Panc1 (cell line): Measurements from ENCODE around the gene POU2AF1. TPM values are rescaled to one million over a fixed set of nuclear protein-coding genes. Genes with fewer than 3 reads are reported as not detected.

Experiments used
- ATAC-seq: fragments of 200-7000 bp; cut with Tn5 transposase; 2 replicates; pipeline ENCODE4 v1.9.1; 2020; ENCODE audit warnings: mild to moderate bottlenecking, moderate library complexity
- BruUV-seq: library from RNA; stranded (reverse); fragments of 400-500 nt; replicated peaks from 2 replicates; lab custom pipeline; 2021; lab: Mats Ljungman, UMichigan
- CTCF ChIA-PET: fragments of 300-600 bp; sonication (Branson Sonifier 250); formaldehyde crosslinking; loops from one replicate; lab custom pipeline; 2022; ENCODE audit warnings: antibody characterized with exemption; lab: Charles Lee
- POLR2A ChIA-PET: fragments of 300-600 bp; sonication (Branson Sonifier 250); formaldehyde crosslinking; loops from one replicate; lab custom pipeline; 2022; ENCODE audit warnings: antibody characterized with exemption; lab: Charles Lee
- DNase-seq: peaks from one replicate; pipeline ENCODE4 v3.0.0-alpha.2; 2010; ENCODE audit warnings: low read depth, low spot score
- H3K27ac ChIP-seq: 2 replicates; pipeline ENCODE4 v1.5.1; 2011; ENCODE audit warnings: mild to moderate bottlenecking, low read length, inconsistent platforms
- H3K27me3 ChIP-seq: fragments of 200-500 bp; sonication (Bioruptor generic); 2 replicates; pipeline ENCODE4 v1.6.0; 2014; ENCODE audit warnings: low read length, inconsistent platforms; ENCODE audit not compliant: control insufficient read depth, insufficient read depth
- H3K36me3 ChIP-seq: fragments of 200-500 bp; sonication (Bioruptor generic); 2 replicates; pipeline ENCODE4 v1.5.1; 2014; ENCODE audit warnings: inconsistent platforms, mild to moderate bottlenecking, low read length, moderate library complexity; ENCODE audit not compliant: control insufficient read depth, insufficient read depth
- H3K4me1 ChIP-seq: 2 replicates; pipeline ENCODE4 v1.5.1; 2011; ENCODE audit warnings: inconsistent platforms, mild to moderate bottlenecking, low read length, moderate library complexity; ENCODE audit not compliant: control insufficient read depth, insufficient read depth
- H3K4me3 ChIP-seq, 2 experiments: 2 replicates each; pipeline ENCODE4 v1.5.1; 2011 to 2012; ENCODE audit warnings: low read depth in 2 of 2, low read length in 2 of 2, mild to moderate bottlenecking in 2 of 2, inconsistent platforms in 1 of 2, moderate library complexity in 1 of 2
- H3K9me3 ChIP-seq: fragments of 200-500 bp; sonication (Bioruptor generic); 2 replicates; pipeline ENCODE4 v1.5.1; 2014; ENCODE audit warnings: low read depth, mild to moderate bottlenecking, inconsistent platforms, low read length, moderate library complexity; ENCODE audit not compliant: control insufficient read depth, insufficient read depth
- POLR2AphosphoS5 ChIP-seq: IDR thresholded peaks from 2 replicates; pipeline ENCODE4 v1.6.1; 2012; ENCODE audit warnings: mild to moderate bottlenecking, low read depth, low read length, moderate library complexity
- SIN3A ChIP-seq: IDR thresholded peaks from 2 replicates; pipeline ENCODE4 v1.6.1; 2012; ENCODE audit warnings: low read depth, mild to moderate bottlenecking, low read length, moderate library complexity, borderline replicate concordance; ENCODE audit not compliant: insufficient read depth
- TCF7L2 ChIP-seq: IDR thresholded peaks from 2 replicates; pipeline ENCODE4 v1.6.1; 2011; ENCODE audit warnings: mild to moderate bottlenecking, low read depth, low read length, inconsistent platforms
- in situ Hi-C: cut with HindIII; loops from 2 replicates; pipeline ENCODE4 v1.10.0; 2016; ENCODE audit warnings: low sequenced_read_pairs, low pct_unique_long_range_greater_than_20kb
- intact Hi-C: fragments of 100-400 bp; cut with micrococcal nuclease; formaldehyde crosslinking; loops from one replicate; pipeline ENCODE4 v1.10.0; 2022; ENCODE audit not compliant: unreplicated experiment
- total RNA-seq: library from RNA; stranded (reverse); gene quantifications from one replicate; pipeline ENCODE4 v1.2.1, GENCODE V29; 2021; ENCODE audit not compliant: unreplicated experiment
- TF ChIP-seq, protein P1 (sequence below), 2 experiments: IDR thresholded peaks; 2 replicates each; pipeline ENCODE4 v1.6.1; 2011 to 2012; ENCODE audit warnings: low read depth in 2 of 2, control low read depth in 1 of 2, low read length in 1 of 2, mild to moderate bottlenecking in 1 of 2, moderate library complexity in 1 of 2; ENCODE audit not compliant: insufficient read depth in 1 of 2
- TF ChIP-seq, protein P2 (sequence below): fragments of 450-650 bp; IDR thresholded peaks from 2 replicates; pipeline ENCODE4 v1.5.1; 2017; ENCODE audit warnings: mild to moderate bottlenecking

POU2AF1 gene
- total RNA-seq, 1 experiment from 2014 or later = 0.18 TPM

GRCh38 chr11:111324277-111324720 lies 54.8 kb downstream of the POU2AF1 start:
- ATAC-seq = no peak
- no peak overlapping the region for H3K27ac ChIP-seq
- CTCF ChIA-PET = no interaction called here
- POLR2A ChIA-PET = no interaction called here
- no peak for DNase-seq
- H3K4me3 ChIP-seq = no peak overlapping the region
- intact Hi-C loops = no loop called here
- H3K36me3 ChIP-seq = no peaks in the 10 kb centered on the region
- H3K27me3 ChIP-seq = peaks cover 18% of the 10 kb centered on the region
- in situ Hi-C loops = no loop called here
- no peaks in the 10 kb centered on the region for H3K9me3 ChIP-seq
- TF ChIP-seq TCF7L2 = no peak
- TF ChIP-seq, protein P1, sequence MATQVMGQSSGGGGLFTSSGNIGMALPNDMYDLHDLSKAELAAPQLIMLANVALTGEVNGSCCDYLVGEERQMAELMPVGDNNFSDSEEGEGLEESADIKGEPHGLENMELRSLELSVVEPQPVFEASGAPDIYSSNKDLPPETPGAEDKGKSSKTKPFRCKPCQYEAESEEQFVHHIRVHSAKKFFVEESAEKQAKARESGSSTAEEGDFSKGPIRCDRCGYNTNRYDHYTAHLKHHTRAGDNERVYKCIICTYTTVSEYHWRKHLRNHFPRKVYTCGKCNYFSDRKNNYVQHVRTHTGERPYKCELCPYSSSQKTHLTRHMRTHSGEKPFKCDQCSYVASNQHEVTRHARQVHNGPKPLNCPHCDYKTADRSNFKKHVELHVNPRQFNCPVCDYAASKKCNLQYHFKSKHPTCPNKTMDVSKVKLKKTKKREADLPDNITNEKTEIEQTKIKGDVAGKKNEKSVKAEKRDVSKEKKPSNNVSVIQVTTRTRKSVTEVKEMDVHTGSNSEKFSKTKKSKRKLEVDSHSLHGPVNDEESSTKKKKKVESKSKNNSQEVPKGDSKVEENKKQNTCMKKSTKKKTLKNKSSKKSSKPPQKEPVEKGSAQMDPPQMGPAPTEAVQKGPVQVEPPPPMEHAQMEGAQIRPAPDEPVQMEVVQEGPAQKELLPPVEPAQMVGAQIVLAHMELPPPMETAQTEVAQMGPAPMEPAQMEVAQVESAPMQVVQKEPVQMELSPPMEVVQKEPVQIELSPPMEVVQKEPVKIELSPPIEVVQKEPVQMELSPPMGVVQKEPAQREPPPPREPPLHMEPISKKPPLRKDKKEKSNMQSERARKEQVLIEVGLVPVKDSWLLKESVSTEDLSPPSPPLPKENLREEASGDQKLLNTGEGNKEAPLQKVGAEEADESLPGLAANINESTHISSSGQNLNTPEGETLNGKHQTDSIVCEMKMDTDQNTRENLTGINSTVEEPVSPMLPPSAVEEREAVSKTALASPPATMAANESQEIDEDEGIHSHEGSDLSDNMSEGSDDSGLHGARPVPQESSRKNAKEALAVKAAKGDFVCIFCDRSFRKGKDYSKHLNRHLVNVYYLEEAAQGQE (IDR thresholded peaks at IDR 0.05; ENCODE audit: insufficient read depth in 1 of 2, low read depth in 2 of 2, low read length in 1 of 2) = no peak
- TF ChIP-seq, protein P2, sequence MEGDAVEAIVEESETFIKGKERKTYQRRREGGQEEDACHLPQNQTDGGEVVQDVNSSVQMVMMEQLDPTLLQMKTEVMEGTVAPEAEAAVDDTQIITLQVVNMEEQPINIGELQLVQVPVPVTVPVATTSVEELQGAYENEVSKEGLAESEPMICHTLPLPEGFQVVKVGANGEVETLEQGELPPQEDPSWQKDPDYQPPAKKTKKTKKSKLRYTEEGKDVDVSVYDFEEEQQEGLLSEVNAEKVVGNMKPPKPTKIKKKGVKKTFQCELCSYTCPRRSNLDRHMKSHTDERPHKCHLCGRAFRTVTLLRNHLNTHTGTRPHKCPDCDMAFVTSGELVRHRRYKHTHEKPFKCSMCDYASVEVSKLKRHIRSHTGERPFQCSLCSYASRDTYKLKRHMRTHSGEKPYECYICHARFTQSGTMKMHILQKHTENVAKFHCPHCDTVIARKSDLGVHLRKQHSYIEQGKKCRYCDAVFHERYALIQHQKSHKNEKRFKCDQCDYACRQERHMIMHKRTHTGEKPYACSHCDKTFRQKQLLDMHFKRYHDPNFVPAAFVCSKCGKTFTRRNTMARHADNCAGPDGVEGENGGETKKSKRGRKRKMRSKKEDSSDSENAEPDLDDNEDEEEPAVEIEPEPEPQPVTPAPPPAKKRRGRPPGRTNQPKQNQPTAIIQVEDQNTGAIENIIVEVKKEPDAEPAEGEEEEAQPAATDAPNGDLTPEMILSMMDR = no peak
- TF ChIP-seq SIN3A = no peak
- no peak for TF ChIP-seq POLR2AphosphoS5
- no TSS peak for BruUV-seq
- no peaks in the 10 kb centered on the region for H3K4me1 ChIP-seq

GRCh38 chr11:111322534-111322933 lies 56.5 kb downstream of the POU2AF1 start:
- TF ChIP-seq, protein P1 (IDR thresholded peaks at IDR 0.05; ENCODE audit: insufficient read depth in 1 of 2, low read depth in 2 of 2, low read length in 1 of 2) = no peak
- TF ChIP-seq POLR2AphosphoS5 (no peak), TCF7L2 (no peak), SIN3A (no peak)
- TF ChIP-seq, protein P2 = no peak
- Histone ChIP-seq H3K4me3 (no peak overlapping the region), H3K27ac (no peak overlapping the region), H3K27me3 (peaks cover 15% of the 10 kb centered on the region), H3K4me1 (no peaks in the 10 kb centered on the region), H3K9me3 (no peaks in the 10 kb centered on the region), H3K36me3 (no peaks in the 10 kb centered on the region)
- no TSS peak for BruUV-seq
- intact Hi-C loops (no loop called here), in situ Hi-C loops (no loop called here)
- ChIA-PET POLR2A (no interaction called here), CTCF (no interaction called here)
- ATAC-seq (no peak), DNase-seq (no peak)
